ENCODE measurements around the gene GPC4. TPM values are rescaled to one million over a fixed set of nuclear protein-coding genes. Genes with fewer than 3 reads are reported as not detected.

GPC4 gene
- total RNA-seq, 1 donor from 2014 or later, result 32.8 TPM

GRCh38 chrX:133302775-133303445 is 112.4 kb downstream of the GPC4 start:
- no peak overlapping the region for H3K4me3 Mint-ChIP-seq (ENCODE audit: unreplicated experiment)
- no peak overlapping the region for H3K27ac Mint-ChIP-seq (ENCODE audit: unreplicated experiment)
- DNase-seq, result no peak
- H3K4me1 Mint-ChIP-seq (ENCODE audit: low read depth, unreplicated experiment), result no peaks in the 10 kb centered on the region
- peaks cover 3% of the 10 kb centered on the region for H3K27me3 Mint-ChIP-seq (ENCODE audit: unreplicated experiment)
- TF ChIP-seq, protein P1, sequence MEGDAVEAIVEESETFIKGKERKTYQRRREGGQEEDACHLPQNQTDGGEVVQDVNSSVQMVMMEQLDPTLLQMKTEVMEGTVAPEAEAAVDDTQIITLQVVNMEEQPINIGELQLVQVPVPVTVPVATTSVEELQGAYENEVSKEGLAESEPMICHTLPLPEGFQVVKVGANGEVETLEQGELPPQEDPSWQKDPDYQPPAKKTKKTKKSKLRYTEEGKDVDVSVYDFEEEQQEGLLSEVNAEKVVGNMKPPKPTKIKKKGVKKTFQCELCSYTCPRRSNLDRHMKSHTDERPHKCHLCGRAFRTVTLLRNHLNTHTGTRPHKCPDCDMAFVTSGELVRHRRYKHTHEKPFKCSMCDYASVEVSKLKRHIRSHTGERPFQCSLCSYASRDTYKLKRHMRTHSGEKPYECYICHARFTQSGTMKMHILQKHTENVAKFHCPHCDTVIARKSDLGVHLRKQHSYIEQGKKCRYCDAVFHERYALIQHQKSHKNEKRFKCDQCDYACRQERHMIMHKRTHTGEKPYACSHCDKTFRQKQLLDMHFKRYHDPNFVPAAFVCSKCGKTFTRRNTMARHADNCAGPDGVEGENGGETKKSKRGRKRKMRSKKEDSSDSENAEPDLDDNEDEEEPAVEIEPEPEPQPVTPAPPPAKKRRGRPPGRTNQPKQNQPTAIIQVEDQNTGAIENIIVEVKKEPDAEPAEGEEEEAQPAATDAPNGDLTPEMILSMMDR (IDR thresholded peaks at IDR 0.05; ENCODE audit: partially characterized antibody, unreplicated experiment), result no peak
- H3K9me3 Mint-ChIP-seq (ENCODE audit: unreplicated experiment), result no peaks in the 10 kb centered on the region
- no peaks in the 10 kb centered on the region for H3K36me3 Mint-ChIP-seq (ENCODE audit: unreplicated experiment)

DNA sequence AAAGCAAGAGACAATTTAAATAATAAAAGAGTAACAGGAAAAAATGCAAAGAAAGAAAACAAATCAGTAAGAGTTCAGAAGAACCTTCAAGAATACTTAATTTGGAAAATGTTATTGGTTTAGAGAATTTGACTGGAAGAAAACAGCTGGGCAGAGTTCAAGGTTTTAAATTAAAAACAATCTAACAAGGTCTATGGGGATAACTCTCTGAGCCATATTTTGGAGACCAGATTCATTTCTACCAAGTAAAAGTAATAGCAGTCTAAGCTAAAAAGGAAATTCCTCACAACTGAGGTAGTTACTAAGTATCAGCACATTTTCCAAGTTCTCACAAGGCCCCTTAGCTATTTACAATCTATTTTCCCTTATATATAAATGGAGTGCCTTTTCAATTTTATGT is 114.7 kb downstream of the GPC4 start:
- peaks cover 3% of the 10 kb centered on the region for H3K27me3 Mint-ChIP-seq (ENCODE audit: unreplicated experiment)
- no peaks in the 10 kb centered on the region for H3K9me3 Mint-ChIP-seq (ENCODE audit: unreplicated experiment)
- no peak overlapping the region for H3K4me3 Mint-ChIP-seq (ENCODE audit: unreplicated experiment)
- no peak for DNase-seq
- H3K36me3 Mint-ChIP-seq (ENCODE audit: unreplicated experiment), result no peaks in the 10 kb centered on the region
- TF ChIP-seq, protein P1 (IDR thresholded peaks at IDR 0.05; ENCODE audit: partially characterized antibody, unreplicated experiment), result no peak
- H3K4me1 Mint-ChIP-seq (ENCODE audit: low read depth, unreplicated experiment), result no peaks in the 10 kb centered on the region
- H3K27ac Mint-ChIP-seq (ENCODE audit: unreplicated experiment), result no peak overlapping the region

DNA sequence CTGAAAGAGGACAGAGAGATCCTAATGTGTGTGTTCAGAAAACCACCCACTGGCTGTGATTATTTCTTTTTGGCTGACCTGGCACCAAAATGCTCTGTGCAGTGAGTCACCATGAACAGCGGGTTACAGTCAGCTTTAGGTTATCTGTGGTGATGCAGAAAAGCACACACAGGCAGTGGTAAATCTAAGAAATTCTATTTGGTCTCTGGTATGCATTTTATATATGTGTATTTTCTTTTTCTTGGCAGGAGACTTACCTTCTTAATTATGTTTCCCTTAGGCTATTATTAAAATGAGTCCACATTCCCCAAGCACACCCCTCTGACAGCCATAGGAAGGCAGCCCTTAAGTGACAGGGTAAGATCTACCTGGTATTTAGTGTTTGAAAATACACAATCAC is 118.0 kb downstream of the GPC4 start:
- H3K27ac Mint-ChIP-seq (ENCODE audit: unreplicated experiment), result no peak overlapping the region
- TF ChIP-seq, protein P1 (IDR thresholded peaks at IDR 0.05; ENCODE audit: partially characterized antibody, unreplicated experiment), result no peak
- no peaks in the 10 kb centered on the region for H3K36me3 Mint-ChIP-seq (ENCODE audit: unreplicated experiment)
- H3K4me3 Mint-ChIP-seq (ENCODE audit: unreplicated experiment), result no peak overlapping the region
- DNase-seq, result no peak
- no peaks in the 10 kb centered on the region for H3K9me3 Mint-ChIP-seq (ENCODE audit: unreplicated experiment)
- H3K4me1 Mint-ChIP-seq (ENCODE audit: low read depth, unreplicated experiment), result no peaks in the 10 kb centered on the region
- H3K27me3 Mint-ChIP-seq (ENCODE audit: unreplicated experiment), result peaks cover 1% of the 10 kb centered on the region

GRCh38 chrX:133294126-133294525 is 121.2 kb downstream of the GPC4 start:
- TF ChIP-seq, protein P1 (IDR thresholded peaks at IDR 0.05; ENCODE audit: partially characterized antibody, unreplicated experiment), result no peak
- no peak overlapping the region for H3K27ac Mint-ChIP-seq (ENCODE audit: unreplicated experiment)

DNA sequence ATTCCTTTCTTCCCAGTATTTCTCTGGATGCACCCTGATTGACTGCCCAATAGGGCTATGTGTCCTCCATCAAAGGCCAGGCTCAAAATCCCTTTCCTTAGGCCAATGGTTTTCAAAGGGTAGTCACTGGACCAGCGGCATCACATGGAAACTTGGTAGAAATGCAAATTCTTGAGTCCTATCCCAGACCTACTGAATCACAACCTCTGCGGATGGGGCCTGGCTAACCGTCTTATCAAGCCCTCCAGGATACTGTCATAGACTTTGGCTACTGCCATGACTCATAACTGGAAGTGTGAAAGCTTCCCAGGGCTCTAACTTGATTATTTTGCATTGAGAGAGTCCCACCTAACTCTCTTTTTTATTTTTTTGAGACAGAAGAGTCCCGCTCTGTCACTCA is 125.2 kb downstream of the GPC4 start:
- no peaks in the 10 kb centered on the region for H3K9me3 Mint-ChIP-seq (ENCODE audit: unreplicated experiment)
- no peaks in the 10 kb centered on the region for H3K27me3 Mint-ChIP-seq (ENCODE audit: unreplicated experiment)

More at GRCh38 chrX:133294126-133294525, 121.2 kb downstream of the GPC4 start:
- no peak overlapping the region for H3K4me3 Mint-ChIP-seq (ENCODE audit: unreplicated experiment)
- peaks cover 1% of the 10 kb centered on the region for H3K27me3 Mint-ChIP-seq (ENCODE audit: unreplicated experiment)
- DNase-seq, result no peak
- H3K36me3 Mint-ChIP-seq (ENCODE audit: unreplicated experiment), result no peaks in the 10 kb centered on the region
- no peaks in the 10 kb centered on the region for H3K9me3 Mint-ChIP-seq (ENCODE audit: unreplicated experiment)
- H3K4me1 Mint-ChIP-seq (ENCODE audit: low read depth, unreplicated experiment), result no peaks in the 10 kb centered on the region

More for the DNA sequence above, 125.2 kb downstream of the GPC4 start:
- TF ChIP-seq, protein P1 (IDR thresholded peaks at IDR 0.05; ENCODE audit: partially characterized antibody, unreplicated experiment), result no peak
- Mint-ChIP-seq H3K4me3 (ENCODE audit: unreplicated experiment) (no peak overlapping the region), H3K27ac (ENCODE audit: unreplicated experiment) (no peak overlapping the region), H3K36me3 (ENCODE audit: unreplicated experiment) (no peaks in the 10 kb centered on the region), H3K4me1 (ENCODE audit: low read depth, unreplicated experiment) (no peaks in the 10 kb centered on the region)
- no peak for DNase-seq
